SIG-M5 (cell line): Measurements from ENCODE around the gene PSMG3.
"Not testable (repeated sequence)": the region's sequence is repeated elsewhere in the genome, so short reads cannot be mapped to it uniquely, and the experiment has no call there.

Experiments used
- DNase-seq: peaks from one replicate; lab custom pipeline; 2025; lab: John Stamatoyannopoulos, UW

PSMG3 gene

DNA sequence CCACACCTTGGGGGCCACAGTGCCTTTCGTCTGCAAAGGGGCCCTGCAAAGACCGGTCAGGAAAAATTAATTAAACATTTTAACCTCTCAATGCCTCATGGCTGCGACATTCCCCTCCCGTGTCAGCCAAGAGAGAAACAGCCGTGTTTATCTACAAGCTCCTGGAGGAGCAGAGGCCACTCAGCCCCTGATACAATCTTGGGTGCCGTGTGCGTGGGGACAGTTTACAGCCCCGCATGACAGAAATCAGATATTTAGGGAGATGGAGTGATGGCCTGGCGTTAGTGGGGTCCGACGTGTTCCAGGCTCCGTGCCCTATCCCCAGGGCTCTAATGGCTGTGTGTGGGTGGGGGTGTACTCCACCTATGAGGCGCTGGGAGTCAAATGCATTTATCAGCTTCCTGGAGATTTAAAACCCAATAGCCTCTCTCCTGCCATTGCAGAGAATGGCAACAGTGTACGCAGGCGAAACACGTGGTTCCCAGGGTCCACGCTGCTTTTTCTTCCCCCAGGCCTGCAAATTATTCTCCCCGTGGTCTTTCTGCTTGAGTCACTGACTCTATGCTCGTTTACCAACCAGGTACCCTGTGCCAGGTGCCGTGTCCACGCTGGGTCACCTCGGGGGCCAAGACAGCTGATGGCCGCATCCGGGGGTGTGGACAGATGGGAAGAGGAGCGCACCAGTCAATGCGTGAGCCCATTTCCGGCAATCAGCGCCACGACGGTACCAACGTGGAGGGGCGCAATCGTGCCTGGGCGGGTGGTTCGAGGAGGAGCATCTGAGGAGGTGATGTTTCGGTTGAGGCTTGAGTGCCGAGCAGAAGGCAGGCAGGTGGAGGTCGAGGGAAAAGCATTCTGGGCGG, 26.6 kb upstream of the PSMG3 start:
- DNase-seq: no peak

GRCh38 chr7:1595636-1596035, 25.8 kb upstream of the PSMG3 start:
- DNase-seq: no peak

DNA sequence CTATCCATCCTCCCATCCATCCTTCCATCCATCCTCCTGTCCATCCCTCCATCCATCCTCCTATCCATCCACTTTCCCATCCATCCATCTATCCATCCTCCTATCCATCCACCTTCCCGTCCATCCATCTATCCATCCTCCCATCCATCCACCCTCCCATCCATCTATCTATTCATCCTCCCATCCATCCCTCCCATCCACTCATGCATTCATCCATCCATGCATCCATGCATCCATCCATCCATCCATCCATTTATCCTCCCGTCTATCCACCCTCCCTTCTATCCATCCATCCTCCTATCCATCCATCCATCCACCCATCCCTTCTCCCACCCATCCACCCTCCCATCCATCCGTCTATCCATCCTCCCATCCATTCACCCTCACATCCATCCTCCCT, 25.2 kb upstream of the PSMG3 start:
- no peak for DNase-seq

DNA sequence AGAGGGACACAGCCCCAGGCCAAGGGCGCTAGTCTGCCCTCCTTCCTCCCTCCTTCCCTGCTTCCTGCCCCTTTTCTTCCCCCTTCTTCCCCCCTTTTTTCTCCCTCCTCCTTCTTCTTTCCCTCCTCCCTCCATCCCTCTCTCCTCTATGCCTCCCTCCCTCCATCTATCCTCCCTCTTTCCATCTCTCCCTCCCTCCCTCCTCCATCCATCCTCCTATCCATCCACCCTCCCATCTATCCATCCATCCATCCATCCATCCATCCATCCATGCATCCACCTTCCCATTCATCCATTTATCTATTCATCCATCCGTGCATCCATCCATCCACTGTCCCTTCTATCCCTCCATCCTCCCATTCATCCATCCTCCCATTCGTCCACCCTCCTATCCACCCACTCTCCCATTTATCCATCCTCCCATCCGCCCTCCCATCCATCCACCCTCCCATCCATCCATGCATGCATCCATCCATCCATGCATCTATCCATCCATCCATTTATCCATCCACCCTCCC, 24.1 kb upstream of the PSMG3 start:
- DNase-seq: no peak

DNA sequence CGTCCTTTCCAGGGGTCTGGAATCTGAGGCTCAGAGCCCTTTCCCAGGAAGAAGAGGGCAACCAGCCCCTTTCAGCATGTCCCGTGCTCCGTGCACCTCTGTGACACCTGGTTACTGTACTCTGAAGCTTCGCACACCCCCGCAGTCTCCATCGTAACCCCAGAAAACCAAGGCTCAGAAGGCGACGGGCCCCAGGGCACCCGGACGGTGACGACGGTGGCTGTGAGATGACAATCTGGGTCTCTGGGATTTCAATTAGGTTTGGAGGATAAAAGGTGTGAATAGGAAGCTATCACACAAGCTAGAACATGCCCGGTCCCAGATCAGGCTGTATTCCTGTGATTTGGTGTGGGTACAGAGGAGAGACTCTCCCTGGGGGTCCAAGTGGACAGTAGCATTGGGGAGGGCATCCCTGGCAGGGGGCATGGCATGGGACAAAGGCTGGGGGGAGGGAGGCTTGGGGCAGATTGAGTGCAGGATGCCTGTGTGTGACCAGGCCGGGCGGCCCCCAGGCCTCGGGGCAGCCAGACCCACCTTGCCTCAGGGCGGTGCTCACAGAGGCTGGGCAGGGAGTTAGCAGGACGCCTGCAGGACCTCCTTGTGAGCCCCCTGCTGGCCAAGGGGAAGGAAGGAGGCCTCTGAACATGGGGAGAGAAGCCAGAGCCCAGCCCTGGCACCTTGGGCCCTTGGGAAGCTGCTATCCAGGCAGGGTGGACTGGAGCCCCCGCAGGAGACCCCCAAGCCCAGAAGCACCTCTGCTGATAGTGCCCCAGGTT, 23.4 kb upstream of the PSMG3 start:
- no peak for DNase-seq

DNA sequence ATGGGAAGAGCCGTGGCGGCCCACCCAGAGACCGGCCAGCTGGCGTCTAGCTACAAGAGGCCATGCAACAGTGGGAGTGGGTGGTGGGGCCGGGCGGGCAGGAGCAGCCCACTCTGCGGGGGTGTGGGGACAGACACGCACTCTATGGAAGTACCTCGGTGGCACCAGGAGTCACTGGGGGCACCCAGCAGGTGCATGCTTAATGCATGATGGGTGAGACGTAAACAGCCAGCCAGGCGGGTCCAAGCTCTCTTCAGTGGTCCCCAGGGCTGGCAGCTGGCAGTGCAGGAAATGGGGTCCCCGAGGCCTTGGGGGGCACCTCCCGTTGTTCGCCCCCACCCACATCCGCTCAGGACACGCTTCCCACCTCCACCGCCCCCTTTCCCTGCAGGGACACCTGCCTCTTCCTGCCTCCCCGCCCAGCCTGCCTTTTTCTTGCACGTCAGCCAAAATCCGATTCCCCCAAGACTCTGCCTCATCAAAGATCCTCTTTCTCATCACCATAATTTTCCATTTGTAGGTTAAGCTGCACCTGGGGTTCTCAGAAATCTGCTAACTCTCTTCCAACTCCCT, 22.6 kb upstream of the PSMG3 start:
- no peak for DNase-seq

DNA sequence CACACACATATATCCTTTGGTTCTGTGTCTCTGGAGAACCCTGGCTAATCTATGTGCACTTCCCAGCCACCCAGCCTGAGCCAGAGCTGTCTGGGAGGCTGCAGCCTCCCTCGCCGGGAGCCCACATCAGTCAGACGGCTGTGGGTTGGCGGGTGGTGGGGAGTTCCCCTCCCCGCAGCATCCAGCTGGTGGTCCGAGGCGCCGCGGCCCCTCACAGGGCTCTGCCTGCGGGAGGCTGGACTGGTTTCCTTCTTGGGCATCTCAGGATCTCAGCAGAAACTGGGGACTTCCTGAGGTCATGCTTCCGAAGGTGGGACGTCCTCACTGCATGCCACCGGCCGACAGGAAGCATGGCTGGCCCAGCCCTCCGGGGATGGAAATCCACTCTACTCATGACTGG, 22.0 kb upstream of the PSMG3 start:
- no peak for DNase-seq

DNA sequence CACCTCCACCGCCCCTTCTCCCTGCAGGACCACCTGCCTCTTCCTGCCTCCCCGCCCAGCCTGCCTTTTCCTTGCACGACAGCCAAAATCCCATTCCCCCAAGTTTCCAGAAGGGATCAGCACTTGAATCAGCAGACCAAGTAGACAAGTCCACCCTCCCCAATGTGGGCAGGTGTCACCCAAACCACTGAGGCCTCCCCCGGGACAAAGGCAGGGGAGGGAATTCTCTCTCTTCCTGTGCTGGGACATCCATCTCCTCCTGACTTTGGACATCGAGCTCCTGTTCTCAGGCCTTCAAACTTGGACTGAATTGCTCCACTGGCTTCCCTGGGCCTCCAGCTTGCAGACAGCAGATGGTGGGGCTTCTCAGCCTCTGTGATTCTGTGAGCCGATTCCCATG, 21.6 kb upstream of the PSMG3 start:
- no peak for DNase-seq

DNA sequence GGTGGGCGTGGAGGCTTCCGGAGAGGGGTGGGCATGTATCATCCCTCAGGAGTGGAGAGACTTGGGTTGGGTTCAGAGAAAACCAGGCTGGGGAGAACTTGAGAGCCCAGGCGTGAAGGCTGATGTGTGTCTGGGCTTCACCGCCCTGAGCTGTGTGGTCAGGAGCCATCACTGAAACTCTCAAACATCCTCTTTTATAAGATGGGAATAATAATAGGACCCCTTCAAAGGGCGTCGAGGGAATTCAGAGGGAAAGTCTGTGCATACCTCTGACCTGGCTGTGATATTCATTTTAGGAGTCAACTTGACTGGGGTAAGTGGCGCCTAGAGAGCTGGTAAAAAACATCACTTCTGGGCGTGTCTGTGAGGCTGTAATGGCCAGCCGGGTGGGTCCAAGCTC, 21.1 kb upstream of the PSMG3 start:
- DNase-seq: no peak

DNA sequence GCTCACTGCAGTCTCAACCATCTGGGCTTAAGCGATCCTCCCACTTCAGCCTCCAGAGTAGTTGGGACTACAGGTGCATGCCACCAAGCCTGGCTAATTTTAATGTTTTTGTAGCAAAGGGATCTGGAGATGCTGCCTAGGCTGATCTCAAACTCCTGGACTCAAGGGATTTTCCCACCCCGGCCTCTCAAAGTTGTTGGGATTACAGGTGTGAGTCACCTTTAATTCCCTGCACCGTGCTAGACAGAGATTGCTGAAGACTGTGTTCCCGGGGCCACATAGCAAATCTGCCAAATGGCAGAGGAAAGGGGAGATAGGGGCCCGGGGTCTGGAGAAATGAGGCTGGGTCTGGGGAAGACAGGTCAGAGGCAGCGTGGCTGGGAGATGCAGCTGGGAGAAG, 20.6 kb upstream of the PSMG3 start:
- no peak for DNase-seq

DNA sequence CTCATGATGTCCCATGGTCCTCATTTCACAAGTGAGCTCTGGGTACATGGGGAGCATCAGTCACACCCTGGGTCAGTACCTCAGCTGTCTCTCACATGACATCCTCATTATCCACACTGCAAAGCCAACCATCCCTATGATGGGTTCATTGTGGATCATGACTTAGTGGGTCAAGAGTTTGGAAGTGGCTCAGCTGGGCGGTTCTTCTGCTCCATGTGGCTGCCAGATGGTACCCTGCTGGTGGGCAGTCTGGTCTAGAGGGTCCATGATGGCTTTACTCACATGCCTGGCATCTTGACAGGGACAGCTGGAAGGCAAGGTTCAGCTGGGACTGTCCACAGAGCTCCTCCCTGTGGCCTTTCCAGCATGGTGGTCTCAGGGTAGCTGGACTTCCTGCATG, 19.1 kb upstream of the PSMG3 start:
- DNase-seq: no peak

DNA sequence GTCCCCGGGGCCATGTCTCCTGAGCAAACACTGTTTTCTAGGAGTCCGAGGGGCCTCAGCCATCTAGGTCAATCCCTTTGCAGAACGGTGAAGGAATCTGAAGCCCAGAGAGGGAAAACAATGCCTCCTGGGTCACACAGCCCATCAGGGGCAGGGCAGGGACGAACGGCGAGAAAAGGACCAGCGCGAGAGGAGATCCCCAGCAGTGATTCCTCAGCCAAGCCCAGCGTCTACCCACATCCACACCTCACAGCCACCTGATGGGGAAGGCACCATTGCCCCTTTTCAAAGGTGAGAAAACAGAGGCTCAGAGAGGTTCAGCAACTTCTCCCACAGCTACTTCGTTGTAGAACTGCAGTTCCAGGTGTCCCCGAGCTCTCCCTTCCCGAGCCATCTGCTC, 17.9 kb upstream of the PSMG3 start:
- no peak for DNase-seq

DNA sequence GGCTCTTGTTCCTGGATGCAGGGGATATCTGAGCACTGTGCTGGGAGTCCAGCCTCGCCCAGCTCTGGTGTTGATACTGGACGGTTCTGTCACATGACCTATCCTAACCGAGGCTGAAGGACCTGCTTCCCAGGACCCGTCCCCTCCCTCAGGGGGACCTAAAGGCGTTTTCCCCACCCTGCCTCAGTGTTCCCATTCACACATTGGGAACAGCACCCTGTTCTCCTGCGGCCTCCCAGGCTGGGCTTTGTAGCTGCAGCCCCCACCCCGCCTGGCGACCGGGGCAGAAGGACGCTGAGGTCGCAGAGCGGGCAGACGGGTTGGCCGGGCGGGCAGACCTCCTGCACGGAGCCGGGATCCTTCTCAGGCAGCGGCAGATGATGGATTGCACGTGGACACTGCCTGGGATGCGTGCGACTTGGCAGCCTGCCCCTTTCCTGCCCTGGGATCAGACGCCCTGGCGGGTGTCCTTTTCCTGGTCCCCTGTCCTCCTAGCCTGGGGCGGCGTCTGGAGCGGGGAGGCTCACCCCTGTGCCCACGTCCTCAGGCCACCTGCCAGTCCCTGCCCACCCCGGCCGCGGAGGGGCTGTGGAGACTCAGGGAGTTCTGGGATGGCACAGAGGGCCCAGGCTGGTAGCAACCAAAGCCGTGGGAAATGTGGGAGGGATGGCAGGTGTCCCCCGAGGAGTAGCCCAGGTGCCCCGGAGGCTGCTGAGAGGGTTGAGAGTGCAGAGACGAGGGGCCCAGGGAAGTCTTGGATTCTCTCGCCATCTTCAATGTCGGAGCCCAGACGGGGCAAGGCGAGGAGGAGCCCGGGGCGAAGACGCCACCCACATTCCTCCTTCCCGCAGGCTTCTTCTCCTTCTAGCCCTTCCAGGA, 17.2 kb upstream of the PSMG3 start:
- DNase-seq: no peak

DNA sequence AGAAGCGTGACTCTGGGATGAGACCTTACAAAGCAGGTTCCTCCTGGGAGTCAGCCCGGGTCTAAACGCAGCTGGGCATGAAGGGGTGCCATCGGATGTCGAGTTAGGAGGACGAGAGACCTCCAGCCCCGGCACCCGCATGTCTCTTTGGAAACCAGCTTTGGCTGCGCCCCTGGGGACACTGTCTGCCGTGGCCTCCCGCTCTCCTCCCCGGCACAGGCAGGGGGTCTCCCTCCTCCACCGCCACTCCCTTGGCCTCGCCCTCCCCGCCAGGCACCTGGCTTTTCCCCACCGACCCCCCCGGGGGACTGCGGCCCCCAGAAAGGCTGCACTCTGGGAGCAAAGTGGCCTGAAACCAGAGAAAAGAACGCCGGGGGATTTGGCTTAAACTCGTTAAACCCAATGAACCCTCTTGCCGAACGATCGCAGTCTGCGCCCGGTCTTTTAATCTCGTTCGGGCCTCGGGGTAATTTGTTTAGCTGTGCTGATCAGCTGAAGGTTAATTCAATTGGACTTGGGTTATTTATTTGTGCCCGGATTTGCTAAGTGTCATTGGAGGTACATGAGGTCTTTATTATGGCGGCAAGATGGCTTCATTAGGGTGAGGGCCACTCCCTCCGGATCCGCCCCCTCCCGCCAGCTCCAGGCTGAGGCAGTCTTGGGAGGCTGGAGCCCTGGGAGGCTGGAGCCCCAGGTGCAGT, 16.4 kb upstream of the PSMG3 start:
- DNase-seq: no peak

DNA sequence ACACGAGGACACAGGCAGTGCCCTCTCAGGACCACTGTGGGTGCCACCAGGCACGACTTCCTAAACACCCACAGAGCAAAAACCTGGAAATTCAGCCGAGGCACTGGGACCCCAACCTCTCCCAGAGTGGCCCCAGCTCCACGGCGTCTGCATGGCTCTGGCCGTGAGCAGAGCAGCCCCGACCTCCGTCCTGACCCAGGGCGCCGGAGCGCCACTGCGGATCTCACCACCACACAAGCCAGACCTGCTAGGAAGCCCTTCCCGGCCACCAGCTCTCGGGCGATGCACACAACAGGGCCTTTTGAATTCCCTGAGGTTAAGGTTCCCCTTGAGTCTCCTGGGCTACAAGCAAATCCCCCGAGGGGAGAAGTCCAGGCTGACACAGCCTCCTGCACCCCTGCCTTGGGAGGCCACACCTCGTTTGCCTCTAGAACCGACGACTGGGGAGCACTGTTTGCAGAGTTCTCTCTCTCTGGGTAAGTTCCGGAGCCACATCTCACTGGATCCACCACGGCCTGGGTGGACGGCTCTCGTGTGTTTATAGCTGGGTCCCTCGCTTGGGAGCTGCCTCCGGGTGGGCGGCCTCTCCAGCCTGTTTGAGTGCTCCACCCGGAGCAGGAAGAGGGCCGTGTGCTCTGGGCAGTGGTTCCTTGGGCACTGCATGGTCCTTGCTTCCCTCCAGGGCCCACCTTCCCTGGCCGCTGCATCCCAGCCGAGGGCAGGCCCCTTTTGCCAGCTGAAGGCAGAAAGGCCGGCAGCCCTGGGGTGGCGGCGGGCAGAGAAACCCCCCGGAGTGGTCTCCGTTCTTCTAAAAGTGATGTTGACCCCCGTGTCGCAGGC, 15.5 kb upstream of the PSMG3 start:
- no peak for DNase-seq

GRCh38 chr7:1584700-1585099, 14.9 kb upstream of the PSMG3 start:
- no peak for DNase-seq

DNA sequence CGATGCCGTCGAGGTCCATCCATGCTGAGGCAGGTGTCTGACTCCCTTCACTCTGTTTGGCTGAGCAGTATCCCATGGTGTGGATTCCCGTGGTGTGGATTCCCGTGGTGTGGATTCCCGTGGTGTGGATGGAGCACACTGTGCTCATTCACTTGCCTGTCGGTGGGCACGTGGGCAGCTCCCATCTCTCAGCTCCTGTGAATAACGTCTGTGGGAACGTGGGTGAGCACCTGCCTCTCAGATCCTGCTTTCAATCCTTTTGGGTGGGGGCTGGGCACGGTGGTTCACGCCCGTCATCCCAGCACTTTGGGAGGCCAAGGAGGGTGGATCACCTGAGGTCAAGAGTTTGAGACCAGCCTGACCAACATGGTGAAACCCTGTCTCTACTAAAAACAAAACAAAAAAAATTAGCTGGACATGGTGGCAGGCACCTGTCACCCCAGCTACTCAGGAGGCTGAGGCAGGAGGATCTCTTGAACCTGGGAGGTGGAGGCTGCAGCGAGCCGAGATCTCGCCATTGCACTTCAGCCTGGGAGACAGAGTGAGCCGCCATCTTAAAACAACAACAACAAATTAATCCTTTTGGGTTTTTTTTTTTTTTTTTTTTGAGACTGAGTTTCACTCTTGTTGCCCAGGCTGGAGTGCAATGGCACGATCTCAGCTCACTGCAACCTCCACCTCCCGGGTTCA, 13.6 kb upstream of the PSMG3 start:
- DNase-seq: not testable (repeated sequence)

- no peak for DNase-seq
Observed at GRCh38 chr7:1580422-1581030, 10.7 kb upstream of the PSMG3 start.
